Measurements from ENCODE around the gene AFAP1L2.

The AFAP1L2 gene

GRCh38 chr10:114307731-114308130 lies 96.6 kb downstream of the AFAP1L2 start:
- no peak for DNase-seq

- no peak for DNase-seq
Measured at GRCh38 chr10:114306116-114306973, 98.0 kb downstream of the AFAP1L2 start.

GRCh38 chr10:114305521-114305925 lies 98.8 kb downstream of the AFAP1L2 start:
- no peak for DNase-seq

GRCh38 chr10:114304571-114305421 lies 99.5 kb downstream of the AFAP1L2 start:
- peak; percentile 93 for DNase-seq

- DNase-seq, result peak; percentile 87
Measured at GRCh38 chr10:114304017-114304570, 100.2 kb downstream of the AFAP1L2 start.

DNA sequence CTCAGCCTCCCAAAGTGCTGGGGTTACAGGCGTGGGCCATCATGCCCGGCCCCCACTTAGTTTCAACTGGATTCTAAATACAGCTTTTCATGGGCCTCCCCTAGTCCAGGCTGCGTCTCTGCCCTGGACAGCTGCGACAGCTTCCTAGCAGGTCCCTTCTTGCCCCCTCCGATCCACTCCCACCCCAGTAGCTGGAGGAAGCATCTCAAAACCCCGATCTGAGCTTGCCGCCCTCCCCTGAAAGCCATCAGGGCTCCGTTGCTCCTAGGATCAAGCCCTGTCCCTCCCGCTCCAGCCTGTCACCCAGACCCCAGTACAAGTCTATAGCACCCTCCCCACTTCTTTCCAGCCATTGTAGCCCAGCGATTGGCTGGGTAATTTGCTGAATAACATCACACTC lies 100.7 kb downstream of the AFAP1L2 start:
- no peak for DNase-seq

GRCh38 chr10:114301951-114302710 lies 102.2 kb downstream of the AFAP1L2 start:
- DNase-seq, result no peak

DNA sequence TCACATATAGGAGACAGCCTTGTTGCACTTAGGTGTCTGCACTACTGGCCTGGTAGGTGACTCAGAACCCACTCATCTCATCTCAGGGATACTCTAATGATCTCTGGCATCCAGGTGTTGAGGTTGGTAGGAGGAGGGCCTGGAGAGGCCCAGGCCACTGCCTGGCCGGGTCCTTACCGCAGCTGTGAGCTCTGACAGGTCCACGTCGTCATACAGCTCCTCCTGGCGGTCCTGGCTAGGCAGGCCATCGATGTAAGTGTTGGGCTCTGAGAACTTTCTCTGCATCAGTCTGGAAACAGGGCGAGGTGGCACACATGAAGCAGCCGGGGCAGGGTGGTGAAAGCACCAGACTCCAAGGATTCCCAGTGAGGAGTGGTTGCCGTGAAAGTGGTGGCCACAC lies 103.1 kb downstream of the AFAP1L2 start:
- DNase-seq, result no peak

GRCh38 chr10:114300036-114300645 lies 104.2 kb downstream of the AFAP1L2 start:
- no peak for DNase-seq

DNA sequence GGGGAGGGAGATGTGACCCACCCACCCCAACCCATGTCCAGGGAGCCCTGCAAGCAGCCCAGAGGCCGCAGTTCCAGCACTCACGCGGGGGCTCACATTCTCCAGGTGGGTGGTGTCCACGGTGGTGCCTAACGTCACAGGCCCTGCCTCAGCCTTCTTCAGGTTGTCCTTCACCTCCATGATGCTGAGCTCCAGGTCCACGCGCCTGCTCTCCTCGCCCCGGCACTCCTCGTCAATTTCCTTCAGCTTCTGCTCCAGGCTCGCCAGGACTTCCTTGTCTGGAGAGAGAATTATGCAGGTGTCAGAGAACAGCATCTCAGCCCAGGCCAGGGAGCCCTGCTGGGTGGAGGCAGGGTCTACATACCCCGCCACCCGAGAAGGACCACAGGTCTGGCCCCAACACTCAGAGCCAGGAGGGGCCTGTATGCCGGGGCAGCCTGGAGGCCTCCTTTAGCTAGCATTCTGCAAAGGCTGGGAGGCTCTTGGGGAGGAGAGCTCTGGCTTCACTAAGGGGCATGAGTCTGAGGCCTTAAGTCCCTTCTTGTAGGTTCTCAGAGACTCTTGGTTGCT lies 107.1 kb downstream of the AFAP1L2 start:
- no peak for DNase-seq

DNA sequence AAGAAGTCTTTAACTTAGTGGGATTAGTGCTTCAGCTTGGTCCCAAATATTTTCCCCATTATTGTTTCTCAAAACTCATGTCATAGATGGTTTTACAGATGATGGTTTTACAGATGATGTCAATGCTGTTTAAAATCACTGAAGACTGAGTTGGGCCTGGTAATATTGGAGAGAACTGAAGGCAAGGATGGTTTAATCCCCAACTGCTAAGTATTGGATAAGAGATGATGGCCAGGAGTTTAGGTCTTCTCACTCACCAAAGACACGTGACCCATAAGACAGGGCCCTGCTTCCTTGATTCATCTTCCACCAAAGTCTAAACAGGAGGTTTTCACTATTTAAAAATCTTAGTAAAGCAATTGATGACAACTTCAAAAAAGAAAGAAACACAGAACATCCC lies 108.9 kb downstream of the AFAP1L2 start:
- no peak for DNase-seq

GRCh38 chr10:114294549-114294948 lies 109.8 kb downstream of the AFAP1L2 start:
- no peak for DNase-seq

GRCh38 chr10:114293075-114293474 lies 111.2 kb downstream of the AFAP1L2 start:
- no peak for DNase-seq

- DNase-seq, result no peak
Measured at GRCh38 chr10:114291516-114291915, 112.8 kb downstream of the AFAP1L2 start.

DNA sequence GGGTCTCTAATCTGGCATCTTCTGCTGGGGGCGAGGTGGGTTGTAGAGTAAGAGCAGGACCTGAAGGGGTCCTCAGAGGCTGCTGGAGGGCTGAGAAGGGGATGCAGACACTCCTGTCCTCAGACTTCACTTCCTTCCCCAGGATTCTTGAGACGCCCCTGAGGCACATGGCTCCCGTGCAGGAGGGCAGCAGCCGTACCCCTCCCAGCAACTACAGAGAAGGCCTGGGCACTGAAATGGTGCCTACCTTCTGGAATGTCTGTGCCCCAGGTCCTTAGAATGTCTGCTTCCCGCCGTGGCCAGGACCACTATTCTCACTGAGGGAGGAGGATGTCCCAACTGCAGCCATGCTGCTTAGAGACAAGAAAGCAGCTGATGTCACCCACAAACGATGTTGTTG lies 113.2 kb downstream of the AFAP1L2 start:
- DNase-seq, result no peak

- no peak for DNase-seq
Measured at GRCh38 chr10:114290038-114290437, 114.3 kb downstream of the AFAP1L2 start.

- no peak for DNase-seq
Measured at GRCh38 chr10:114289096-114289436, 115.2 kb downstream of the AFAP1L2 start.

DNA sequence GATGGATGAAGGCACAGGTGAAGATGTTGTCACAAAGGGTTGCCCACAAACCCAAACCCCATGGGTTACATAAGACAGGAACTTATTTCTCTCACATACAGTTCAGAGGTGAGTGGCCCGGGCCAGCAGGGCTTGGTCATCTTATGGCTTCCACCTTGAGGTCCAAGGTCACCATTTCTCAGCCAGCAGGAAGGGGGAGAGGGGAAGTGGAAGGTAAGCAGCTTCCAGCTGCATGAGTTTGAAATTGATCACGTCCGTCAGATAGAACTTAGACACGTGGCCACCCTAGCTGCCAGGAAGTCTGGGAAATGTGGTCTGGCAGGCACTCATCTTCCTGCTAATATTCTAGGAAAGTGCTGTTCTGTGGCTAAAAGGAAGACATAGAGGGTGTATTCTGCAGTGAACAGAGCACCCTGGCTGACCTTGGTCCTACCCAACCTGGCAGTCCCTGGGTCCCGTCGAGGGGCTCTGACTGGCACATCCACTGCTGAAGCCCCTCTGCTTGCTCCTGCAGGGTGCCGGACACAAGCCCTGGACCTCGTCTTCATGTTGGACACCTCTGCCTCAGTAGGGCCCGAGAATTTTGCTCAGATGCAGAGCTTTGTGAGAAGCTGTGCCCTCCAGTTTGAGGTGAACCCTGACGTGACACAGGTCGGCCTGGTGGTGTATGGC lies 115.7 kb downstream of the AFAP1L2 start:
- no peak for DNase-seq

- no peak for DNase-seq
Measured at GRCh38 chr10:114286921-114287320, 117.4 kb downstream of the AFAP1L2 start.

DNA sequence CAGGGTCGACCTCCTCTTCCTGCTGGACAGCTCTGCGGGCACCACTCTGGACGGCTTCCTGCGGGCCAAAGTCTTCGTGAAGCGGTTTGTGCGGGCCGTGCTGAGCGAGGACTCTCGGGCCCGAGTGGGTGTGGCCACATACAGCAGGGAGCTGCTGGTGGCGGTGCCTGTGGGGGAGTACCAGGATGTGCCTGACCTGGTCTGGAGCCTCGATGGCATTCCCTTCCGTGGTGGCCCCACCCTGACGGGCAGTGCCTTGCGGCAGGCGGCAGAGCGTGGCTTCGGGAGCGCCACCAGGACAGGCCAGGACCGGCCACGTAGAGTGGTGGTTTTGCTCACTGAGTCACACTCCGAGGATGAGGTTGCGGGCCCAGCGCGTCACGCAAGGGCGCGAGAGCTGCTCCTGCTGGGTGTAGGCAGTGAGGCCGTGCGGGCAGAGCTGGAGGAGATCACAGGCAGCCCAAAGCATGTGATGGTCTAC lies 118.3 kb downstream of the AFAP1L2 start:
- no peak for DNase-seq

GRCh38 chr10:114284346-114285071 lies 119.8 kb downstream of the AFAP1L2 start:
- DNase-seq, result no peak

Measured in NCI-H146 (cell line).